Esophagus squamous epithelium (tissue), 5 donors: ENCODE results near the gene PRRT1. TPM values are rescaled to one million over a fixed set of nuclear protein-coding genes. Genes with fewer than 3 reads are reported as not detected.
A peak's percentile ranks its signal among the peaks of the same experiment; 100 is the strongest.
"Not testable (repeated sequence)": the region's sequence is repeated elsewhere in the genome, so short reads cannot be mapped to it uniquely, and the experiment has no call there.

Experiments used
- DNase-seq: peaks from one replicate; lab custom pipeline; 2025; lab: John Stamatoyannopoulos, UW
- H3K27ac ChIP-seq, 4 donors: fragments of 200-600 bp; sonication (generic); one replicate each; pipeline ENCODE4 v1.5.1; 2016 to 2019; ENCODE audit warnings: mild to moderate bottlenecking in 1 of 4
- H3K27me3 ChIP-seq, 4 donors: fragments of 200-600 bp; sonication (generic); 1 replicate in 3 of 4; 2 replicates in 1 of 4; pipeline versions ENCODE4 v1.5.1 to v1.6.0; 2017 to 2021; ENCODE audit warnings: antibody characterized with exemption in 1 of 4
- H3K36me3 ChIP-seq, 3 donors: fragments of 200-600 bp; sonication (generic); one replicate each; pipeline ENCODE4 v1.5.1; 2016 to 2019
- H3K4me1 ChIP-seq, 3 donors: fragments of 200-600 bp; sonication (generic); one replicate each; pipeline ENCODE4 v1.5.1; 2017 to 2019
- H3K4me3 ChIP-seq, 4 donors: fragments of 200-600 bp; sonication (generic); 1 replicate in 3 of 4; 2 replicates in 1 of 4; pipeline ENCODE4 v1.5.1; 2016 to 2019; ENCODE audit warnings: mild to moderate bottlenecking in 2 of 4, moderate library complexity in 1 of 4
- H3K9me3 ChIP-seq, 3 donors: fragments of 200-600 bp; sonication (generic); one replicate each; pipeline ENCODE4 v1.5.1; 2016 to 2019
- POLR2A ChIP-seq, 4 donors: fragments of 450-650 bp; IDR thresholded peaks; one replicate each; pipeline ENCODE4 v1.6.1; 2017; ENCODE audit warnings: antibody characterized with exemption in 4 of 4, mild to moderate bottlenecking in 4 of 4, moderate library complexity in 3 of 4
- WGBS, 2 donors: methylation state at CpG; one replicate each; pipeline ENCODE4 v1.1.5; 2018; 5-methylcytosine and 5-hydroxymethylcytosine counted together
- intact Hi-C: fragments of 100-400 bp; cut with DNase I; formaldehyde crosslinking; loops from one replicate; pipeline ENCODE4 v1.15.0; 2022
- small RNA-seq, 4 donors: library from RNA; depleted of rRNA; stranded (forward); fragments of <200 nt; gene quantifications; one replicate each; pipeline ENCODE3, GENCODE V24; 2016
- total RNA-seq, 4 donors: library from RNA; depleted of rRNA; stranded (reverse); fragments of >200 nt; gene quantifications; one replicate each; pipeline ENCODE4 v1.1.0, GENCODE V29; 2016
- TF ChIP-seq, protein P1 (sequence below), 6 experiments: fragments of 450-650 bp in 4 of 6; fragments of 200-600 bp in 2 of 6; sonication (generic) in 2 of 6; IDR thresholded peaks; one replicate each; pipeline ENCODE4 v1.5.1; 2016 to 2019; ENCODE audit warnings: antibody characterized with exemption in 6 of 6, mild to moderate bottlenecking in 4 of 6, moderate library complexity in 4 of 6
- donor health status: DM: yes; HTN: yes; CAD: no.

The PRRT1 gene
- total RNA-seq, 4 donors from 2014 or later: 0.35 to 0.87 (median 0.57) TPM; not detected in 1

DNA sequence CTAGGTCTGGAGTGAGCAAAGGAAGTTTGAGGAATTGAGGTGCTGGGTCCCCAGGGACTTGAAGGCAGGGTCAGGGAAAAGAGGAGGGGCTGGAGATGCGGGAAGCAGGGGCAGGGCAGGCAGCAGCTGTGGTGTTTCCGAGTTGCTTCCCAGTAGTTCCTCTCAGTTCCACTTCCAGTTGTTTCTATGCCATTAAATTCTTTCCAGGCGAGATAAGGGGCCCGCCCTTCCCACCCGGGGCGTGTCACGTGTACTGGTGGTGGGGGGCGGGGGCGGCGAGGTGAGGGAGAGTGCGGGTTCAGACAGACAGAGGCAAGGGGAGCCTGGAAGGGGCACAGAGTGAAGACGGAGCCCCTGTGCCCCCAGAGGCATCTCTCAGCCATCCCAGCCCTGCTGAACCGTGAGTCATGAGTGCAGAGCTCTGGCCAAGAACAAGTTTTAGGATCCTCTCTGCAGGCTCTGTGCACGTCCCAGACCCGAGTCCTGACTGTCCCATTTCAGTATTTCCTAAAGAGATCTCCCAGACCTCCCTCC, 43.6 kb downstream of the PRRT1 start:
- DNase-seq: no peak
- H3K9me3 ChIP-seq: no peaks in the 10 kb centered on the region
- H3K4me1 ChIP-seq: peaks cover 27 to 79% (median 47%) of the 10 kb centered on the region in 3 donors
- intact Hi-C loops: no loop called here
- peak overlapping the region; percentile 0 to 61 (median 46) for H3K4me3 ChIP-seq
- H3K27ac ChIP-seq: peak overlapping the region; percentile 69 to 89 (median 85)
- peaks cover 0 to 6% (median 0%) of the 10 kb centered on the region in 4 donors for H3K27me3 ChIP-seq
- TF ChIP-seq, protein P1, sequence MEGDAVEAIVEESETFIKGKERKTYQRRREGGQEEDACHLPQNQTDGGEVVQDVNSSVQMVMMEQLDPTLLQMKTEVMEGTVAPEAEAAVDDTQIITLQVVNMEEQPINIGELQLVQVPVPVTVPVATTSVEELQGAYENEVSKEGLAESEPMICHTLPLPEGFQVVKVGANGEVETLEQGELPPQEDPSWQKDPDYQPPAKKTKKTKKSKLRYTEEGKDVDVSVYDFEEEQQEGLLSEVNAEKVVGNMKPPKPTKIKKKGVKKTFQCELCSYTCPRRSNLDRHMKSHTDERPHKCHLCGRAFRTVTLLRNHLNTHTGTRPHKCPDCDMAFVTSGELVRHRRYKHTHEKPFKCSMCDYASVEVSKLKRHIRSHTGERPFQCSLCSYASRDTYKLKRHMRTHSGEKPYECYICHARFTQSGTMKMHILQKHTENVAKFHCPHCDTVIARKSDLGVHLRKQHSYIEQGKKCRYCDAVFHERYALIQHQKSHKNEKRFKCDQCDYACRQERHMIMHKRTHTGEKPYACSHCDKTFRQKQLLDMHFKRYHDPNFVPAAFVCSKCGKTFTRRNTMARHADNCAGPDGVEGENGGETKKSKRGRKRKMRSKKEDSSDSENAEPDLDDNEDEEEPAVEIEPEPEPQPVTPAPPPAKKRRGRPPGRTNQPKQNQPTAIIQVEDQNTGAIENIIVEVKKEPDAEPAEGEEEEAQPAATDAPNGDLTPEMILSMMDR (IDR thresholded peaks at IDR 0.05): no peak
- TF ChIP-seq POLR2A (IDR thresholded peaks at IDR 0.05): peak in 1 of 4 donors; percentile 25
- no peaks in the 10 kb centered on the region for H3K36me3 ChIP-seq
- 0 to 3% methylated on average over 4 to 6 of the region's 15 CpGs for WGBS, 2 donors

DNA sequence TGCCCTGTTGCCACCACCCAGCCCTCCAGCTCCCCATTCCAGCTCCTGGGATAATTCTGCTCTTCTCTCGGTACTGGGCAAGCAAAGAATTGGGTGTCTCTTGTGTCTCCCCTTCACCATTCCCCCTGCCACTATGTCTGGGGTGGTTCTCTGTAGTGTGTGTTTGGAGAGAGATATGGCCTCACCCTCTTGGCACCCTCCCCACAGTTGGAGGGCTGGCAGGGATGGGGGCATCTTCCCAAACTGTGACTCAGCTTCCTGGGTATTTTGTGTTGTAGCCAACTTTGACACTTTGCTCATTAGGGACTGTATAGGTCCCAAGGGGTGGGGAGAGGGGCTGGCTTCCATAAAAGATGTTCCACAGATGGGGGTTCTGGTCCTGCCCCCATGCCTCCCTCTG, 44.3 kb downstream of the PRRT1 start:
- WGBS, 2 donors: 33 to 60% methylated on average over 1 of the region's 1 CpG

DNA sequence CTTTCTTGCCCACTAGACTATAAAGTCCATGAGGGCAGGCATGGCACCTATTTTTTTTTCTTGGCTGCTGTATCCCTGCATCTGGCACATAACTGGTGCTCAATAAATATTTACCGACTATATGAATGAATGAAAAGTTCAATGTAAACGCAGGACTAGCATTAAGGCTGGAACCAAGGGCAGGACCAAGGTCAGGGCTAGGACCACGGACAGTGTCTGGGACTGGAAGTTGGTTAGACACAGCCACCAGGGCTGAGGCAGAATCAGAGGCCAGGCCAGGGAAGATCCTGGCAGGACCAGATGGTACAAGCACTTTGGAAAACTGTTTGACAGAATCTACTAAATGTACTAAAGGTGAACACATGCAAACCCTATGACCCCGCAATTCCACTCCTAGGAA, 46.3 kb downstream of the PRRT1 start:
- Histone ChIP-seq H3K27me3 (peaks cover 0 to 6% (median 0%) of the 10 kb centered on the region in 4 donors), H3K27ac (peak overlapping the region in 1 of 4 donors; percentile 89), H3K4me1 (peaks cover 21 to 51% (median 27%) of the 10 kb centered on the region in 3 donors), H3K4me3 (no peak overlapping the region), H3K9me3 (no peaks in the 10 kb centered on the region), H3K36me3 (no peaks in the 10 kb centered on the region)
- no peak for DNase-seq
- WGBS, 2 donors: 55 to 66% methylated on average over 2 to 4 of the region's 4 CpGs
- intact Hi-C loops: no loop called here
- TF ChIP-seq POLR2A (IDR thresholded peaks at IDR 0.05): no peak
- TF ChIP-seq, protein P1 (IDR thresholded peaks at IDR 0.05): no peak

More for the DNA sequence above, 44.3 kb downstream of the PRRT1 start:
- DNase-seq: no peak
- peak overlapping the region; percentile 69 to 89 (median 85) for H3K27ac ChIP-seq
- H3K36me3 ChIP-seq: no peaks in the 10 kb centered on the region
- peak overlapping the region in 3 of 4 donors; percentile 45 to 61 (median 46) for H3K4me3 ChIP-seq
- intact Hi-C loops: no loop called here
- H3K27me3 ChIP-seq: peaks cover 0 to 6% (median 0%) of the 10 kb centered on the region in 4 donors
- H3K4me1 ChIP-seq: peaks cover 27 to 71% (median 40%) of the 10 kb centered on the region in 3 donors
- H3K9me3 ChIP-seq: no peaks in the 10 kb centered on the region
- TF ChIP-seq POLR2A (IDR thresholded peaks at IDR 0.05): no peak

DNA sequence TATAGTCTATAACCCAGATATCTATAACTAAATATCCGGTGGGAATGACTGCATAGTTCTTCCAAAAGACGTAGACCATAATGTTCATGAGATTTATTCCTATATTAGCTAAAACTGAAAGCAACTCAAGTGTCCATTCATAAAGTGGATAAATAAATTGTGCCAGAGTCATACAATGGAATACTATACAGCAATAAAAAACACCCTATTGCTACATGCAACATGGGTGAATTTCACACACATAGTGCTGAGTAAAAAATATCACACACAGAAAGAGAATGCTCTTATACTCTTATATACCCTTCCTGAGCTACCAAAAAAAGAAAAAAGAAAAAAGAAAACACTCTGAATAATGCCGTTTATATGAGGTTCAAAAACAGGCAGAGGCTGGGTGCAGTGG, 49.5 kb downstream of the PRRT1 start:
- no peak overlapping the region for H3K27ac ChIP-seq
- 90 to 98% methylated on average over 3 of the region's 3 CpGs for WGBS, 2 donors
- intact Hi-C loops: no loop called here

DNA sequence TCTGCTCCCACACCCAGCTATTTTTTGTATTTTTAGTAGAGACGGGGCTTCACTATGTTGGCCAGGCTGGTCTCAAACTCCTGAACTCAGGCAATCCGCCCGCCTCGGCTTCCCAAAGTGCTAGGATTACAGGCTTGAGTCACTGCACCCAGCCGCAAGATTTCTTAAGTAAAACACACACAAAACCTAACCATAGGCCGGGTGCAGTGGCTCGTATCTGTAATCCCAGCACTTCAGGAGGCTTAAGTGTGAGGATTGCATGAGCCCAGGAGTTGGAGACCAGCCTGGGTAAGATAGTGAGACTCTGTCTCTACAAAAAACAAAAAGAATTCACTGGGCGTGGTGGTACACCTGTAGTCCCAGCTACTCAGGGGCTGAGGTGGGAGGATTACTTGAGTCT, 51.5 kb downstream of the PRRT1 start:
- DNase-seq, H3K4me3 ChIP-seq, intact Hi-C loops, H3K9me3 ChIP-seq, H3K27ac ChIP-seq: not testable (repeated sequence)
- peaks cover 0 to 13% (median 0%) of the 10 kb centered on the region in 3 donors for H3K36me3 ChIP-seq
- 79 to 81% methylated on average over 7 to 8 of the region's 8 CpGs for WGBS, 2 donors
- H3K4me1 ChIP-seq: peaks cover 8 to 19% (median 10%) of the 10 kb centered on the region in 3 donors
- peaks cover 0 to 35% (median 8%) of the 10 kb centered on the region in 4 donors for H3K27me3 ChIP-seq

More for the DNA sequence above, 49.5 kb downstream of the PRRT1 start:
- no peak for DNase-seq
- Histone ChIP-seq H3K36me3 (peaks cover 0 to 6% (median 0%) of the 10 kb centered on the region in 3 donors), H3K4me1 (peaks cover 1 to 20% (median 3%) of the 10 kb centered on the region in 3 donors), H3K9me3 (no peaks in the 10 kb centered on the region), H3K4me3 (no peak overlapping the region), H3K27me3 (peaks cover 0 to 15% (median 3%) of the 10 kb centered on the region in 4 donors)
- TF ChIP-seq POLR2A (IDR thresholded peaks at IDR 0.05): no peak
- TF ChIP-seq, protein P1 (IDR thresholded peaks at IDR 0.05): no peak

Small RNA genes within 50 kb of the gene (small RNA-seq; reads per million reads assigned to genes)
- gene AL662884.1 (0 reads per million in 4 donors), gene MIR6833 (0 reads per million in 4 donors)

Other genes with a start within 250 kb of the PRRT1 start
- gene ZBTB12, start 249.9 kb downstream of the PRRT1 start, total RNA-seq: 1 to 10 TPM in 2 of 4 donors, under 1 TPM in 2; 0.83 to 2.8 (median 1.0) TPM
- gene C2, start 224.2 kb downstream of the PRRT1 start, total RNA-seq: 10 to 100 TPM in 2 of 4 donors, 1 to 10 TPM in 2; 1.1 to 15.2 (median 6.4) TPM
- gene CFB, start 205.8 kb downstream of the PRRT1 start, total RNA-seq: 10 to 100 TPM; 10.4 to 81.1 (median 22.4) TPM
- gene NELFE, start 193.0 kb downstream of the PRRT1 start, total RNA-seq: 10 to 100 TPM; 52.6 to 83.9 (median 64.4) TPM
- gene SKIC2, start 192.8 kb downstream of the PRRT1 start, total RNA-seq: 10 to 100 TPM; 24.6 to 32.4 (median 26.8) TPM
- 10 to 100 TPM in 1 of 4 donors, 1 to 10 TPM in 3; 7.8 to 13.2 (median 8.8) TPM for gene DXO, start 179.8 kb downstream of the PRRT1 start, total RNA-seq
- 10 to 100 TPM in 1 of 4 donors, 1 to 10 TPM in 3; 2.0 to 11.8 (median 5.2) TPM for gene C4A, start 169.9 kb downstream of the PRRT1 start, total RNA-seq
- gene C4B, start 137.1 kb downstream of the PRRT1 start, total RNA-seq: 1 to 10 TPM; 2.2 to 7.4 (median 5.2) TPM
- gene CYP21A2, start 113.5 kb downstream of the PRRT1 start, total RNA-seq: under 1 TPM in 1 of 4 donors, not detected in 3; 0.22 TPM
- 100 to 1,000 TPM in 1 of 4 donors, 10 to 100 TPM in 3; 10.5 to 102 (median 31.0) TPM for gene TNXB, start 42.6 kb downstream of the PRRT1 start, total RNA-seq
- gene ATF6B, start 23.7 kb downstream of the PRRT1 start, total RNA-seq: 10 to 100 TPM; 27.3 to 45.4 (median 30.0) TPM
- gene FKBPL, start 21.7 kb downstream of the PRRT1 start, total RNA-seq: 10 to 100 TPM in 1 of 4 donors, 1 to 10 TPM in 3; 5.9 to 16.7 (median 6.8) TPM
- gene PPT2, start 2.2 kb upstream of the PRRT1 start, total RNA-seq: 100 to 1,000 TPM in 1 of 4 donors, 10 to 100 TPM in 3; 17.3 to 133 (median 23.7) TPM
- gene EGFL8, start 12.7 kb upstream of the PRRT1 start, total RNA-seq: 10 to 100 TPM in 2 of 4 donors, 1 to 10 TPM in 2; 4.8 to 15.1 (median 8.2) TPM
- gene AGPAT1, start 24.1 kb upstream of the PRRT1 start, total RNA-seq: 10 to 100 TPM; 17.6 to 34.0 (median 19.1) TPM
- gene RNF5, start 26.5 kb upstream of the PRRT1 start, total RNA-seq: 10 to 100 TPM; 20.8 to 59.0 (median 40.8) TPM
- gene AGER, start 32.3 kb upstream of the PRRT1 start, total RNA-seq: 1 to 10 TPM in 3 of 4 donors, under 1 TPM in 1; 0.59 to 1.7 (median 1.4) TPM
- gene PBX2, start 38.3 kb upstream of the PRRT1 start, total RNA-seq: 10 to 100 TPM; 27.1 to 40.2 (median 28.9) TPM
- gene GPSM3, start 40.7 kb upstream of the PRRT1 start, total RNA-seq: 10 to 100 TPM in 2 of 4 donors, 1 to 10 TPM in 2; 1.6 to 14.1 (median 6.5) TPM
- gene NOTCH4, start 72.1 kb upstream of the PRRT1 start, total RNA-seq: 10 to 100 TPM in 1 of 4 donors, 1 to 10 TPM in 3; 4.7 to 13.2 (median 5.9) TPM
- gene TSBP1, start 220.0 kb upstream of the PRRT1 start, total RNA-seq: not detected